ENCODE data around the gene ZFP28.

GRCh38 chr19:56594446-56594782, 55.7 kb downstream of the ZFP28 start:
- TF ChIP-seq, protein P1, sequence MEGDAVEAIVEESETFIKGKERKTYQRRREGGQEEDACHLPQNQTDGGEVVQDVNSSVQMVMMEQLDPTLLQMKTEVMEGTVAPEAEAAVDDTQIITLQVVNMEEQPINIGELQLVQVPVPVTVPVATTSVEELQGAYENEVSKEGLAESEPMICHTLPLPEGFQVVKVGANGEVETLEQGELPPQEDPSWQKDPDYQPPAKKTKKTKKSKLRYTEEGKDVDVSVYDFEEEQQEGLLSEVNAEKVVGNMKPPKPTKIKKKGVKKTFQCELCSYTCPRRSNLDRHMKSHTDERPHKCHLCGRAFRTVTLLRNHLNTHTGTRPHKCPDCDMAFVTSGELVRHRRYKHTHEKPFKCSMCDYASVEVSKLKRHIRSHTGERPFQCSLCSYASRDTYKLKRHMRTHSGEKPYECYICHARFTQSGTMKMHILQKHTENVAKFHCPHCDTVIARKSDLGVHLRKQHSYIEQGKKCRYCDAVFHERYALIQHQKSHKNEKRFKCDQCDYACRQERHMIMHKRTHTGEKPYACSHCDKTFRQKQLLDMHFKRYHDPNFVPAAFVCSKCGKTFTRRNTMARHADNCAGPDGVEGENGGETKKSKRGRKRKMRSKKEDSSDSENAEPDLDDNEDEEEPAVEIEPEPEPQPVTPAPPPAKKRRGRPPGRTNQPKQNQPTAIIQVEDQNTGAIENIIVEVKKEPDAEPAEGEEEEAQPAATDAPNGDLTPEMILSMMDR (IDR thresholded peaks at IDR 0.05): no peak
- TF ChIP-seq POLR2A (IDR thresholded peaks at IDR 0.05): no peak

Measured in transverse colon (tissue), 3 donors.